Vagina (tissue), 2 donors: ENCODE measurements around the gene TNS1. TPM values are rescaled to one million over a fixed set of nuclear protein-coding genes. Genes with fewer than 3 reads are reported as not detected.
A peak's percentile ranks its signal among the peaks of the same experiment; 100 is the strongest.

Source experiments
- DNase-seq, 2 donors: peaks; one replicate each; pipeline ENCODE4 v3.0.0-alpha.2; 2017; ENCODE audit errors: extremely low spot score in 2 of 2
- H3K27ac ChIP-seq: fragments of 200-600 bp; sonication (generic); one replicate; pipeline ENCODE4 v1.5.1; 2019
- H3K27me3 ChIP-seq: fragments of 200-600 bp; sonication (generic); one replicate; pipeline ENCODE4 v1.5.1; 2019
- H3K36me3 ChIP-seq, 2 donors: fragments of 200-600 bp; sonication (generic); one replicate each; pipeline ENCODE4 v1.5.1; 2017 to 2019
- H3K4me1 ChIP-seq: fragments of 200-600 bp; sonication (generic); one replicate; pipeline ENCODE4 v1.5.1; 2019
- H3K4me3 ChIP-seq, 2 donors: fragments of 200-600 bp; sonication (generic); 1 replicate in 1 of 2; 2 replicates in 1 of 2; pipeline ENCODE4 v1.5.1; 2016 to 2019
- H3K9me3 ChIP-seq: fragments of 200-600 bp; sonication (generic); one replicate; pipeline ENCODE4 v1.5.1; 2019
- CTCF ChIP-seq, 3 experiments: fragments of 450-650 bp in 2 of 3; fragments of 200-600 bp in 1 of 3; sonication (generic) in 1 of 3; IDR thresholded peaks; one replicate each; pipeline ENCODE4 v1.5.1; 2017 to 2019; ENCODE audit warnings: antibody characterized with exemption in 3 of 3, mild to moderate bottlenecking in 2 of 3, moderate library complexity in 2 of 3
- POLR2A ChIP-seq, 2 donors: fragments of 450-650 bp; IDR thresholded peaks; one replicate each; pipeline ENCODE4 v1.6.1; 2017; ENCODE audit warnings: antibody characterized with exemption in 2 of 2, mild to moderate bottlenecking in 2 of 2, moderate library complexity in 2 of 2
- POLR2AphosphoS5 ChIP-seq, 2 donors: sonication (generic); formaldehyde crosslinking; IDR thresholded peaks; one replicate each; pipeline ENCODE4 v1.9.0; 2017; ENCODE audit warnings: antibody characterized with exemption in 2 of 2, mild to moderate bottlenecking in 2 of 2, low read depth in 1 of 2; ENCODE audit not compliant: insufficient read depth in 1 of 2
- intact Hi-C: fragments of 100-400 bp; cut with DNase I; formaldehyde crosslinking; loops from one replicate; pipeline ENCODE4 v1.15.1; 2023
- total RNA-seq: library from RNA; depleted of rRNA; stranded (reverse); fragments of >200 nt; gene quantifications from one replicate; pipeline ENCODE4 v1.2.3, GENCODE V29; 2016

TNS1 gene
- total RNA-seq, 1 donor from 2014 or later, result 216 TPM

GRCh38 chr2:217766356-217766755 is 236.4 kb downstream of the TNS1 start:
- Histone ChIP-seq H3K36me3 (peaks cover 0 to 9% of the 10 kb centered on the region in 2 donors), H3K27ac (no peak overlapping the region), H3K27me3 (no peaks in the 10 kb centered on the region), H3K4me3 (no peak overlapping the region), H3K9me3 (peaks cover 6% of the 10 kb centered on the region), H3K4me1 (no peaks in the 10 kb centered on the region)
- no peak for DNase-seq
- intact Hi-C loops, result no loop called here
- TF ChIP-seq POLR2AphosphoS5 (IDR thresholded peaks at IDR 0.05; ENCODE audit: insufficient read depth in 1 of 2, low read depth in 1 of 2) (no peak), POLR2A (IDR thresholded peaks at IDR 0.05) (no peak), CTCF (IDR thresholded peaks at IDR 0.05) (no peak)

- intact Hi-C loops, result no loop called here
- Histone ChIP-seq H3K27ac (no peak overlapping the region), H3K9me3 (peaks cover 6% of the 10 kb centered on the region), H3K4me3 (no peak overlapping the region), H3K36me3 (peaks cover 0 to 9% of the 10 kb centered on the region in 2 donors), H3K27me3 (no peaks in the 10 kb centered on the region), H3K4me1 (peaks cover 2% of the 10 kb centered on the region)
- TF ChIP-seq CTCF (IDR thresholded peaks at IDR 0.05) (no peak), POLR2AphosphoS5 (IDR thresholded peaks at IDR 0.05; ENCODE audit: insufficient read depth in 1 of 2, low read depth in 1 of 2) (no peak)
- no peak for DNase-seq
Measured at GRCh38 chr2:217761645-217762277, 241.0 kb downstream of the TNS1 start.

- Histone ChIP-seq H3K4me1 (peaks cover 16% of the 10 kb centered on the region), H3K36me3 (peaks cover 0 to 9% of the 10 kb centered on the region in 2 donors), H3K27me3 (no peaks in the 10 kb centered on the region), H3K9me3 (peaks cover 6% of the 10 kb centered on the region), H3K4me3 (no peak overlapping the region), H3K27ac (no peak overlapping the region)
- TF ChIP-seq POLR2AphosphoS5 (IDR thresholded peaks at IDR 0.05; ENCODE audit: insufficient read depth in 1 of 2, low read depth in 1 of 2) (no peak), CTCF (IDR thresholded peaks at IDR 0.05) (no peak), POLR2A (IDR thresholded peaks at IDR 0.05) (no peak)
- intact Hi-C loops, result loop anchor here (10.0 kb wide), 1 partner anchor 1065 kb away; the partner anchor contains the start of gene IGFBP5
- no peak for DNase-seq
Measured at GRCh38 chr2:217759991-217760390, 242.8 kb downstream of the TNS1 start.

GRCh38 chr2:217757108-217757463 is 245.7 kb downstream of the TNS1 start:
- Histone ChIP-seq H3K36me3 (peaks cover 0 to 4% of the 10 kb centered on the region in 2 donors), H3K9me3 (peaks cover 3% of the 10 kb centered on the region), H3K27ac (no peak overlapping the region), H3K27me3 (no peaks in the 10 kb centered on the region), H3K4me3 (no peak overlapping the region), H3K4me1 (peaks cover 16% of the 10 kb centered on the region)
- DNase-seq, result no peak
- TF ChIP-seq POLR2A (IDR thresholded peaks at IDR 0.05), result no peak
- no peak for TF ChIP-seq CTCF (IDR thresholded peaks at IDR 0.05)
- TF ChIP-seq POLR2AphosphoS5 (IDR thresholded peaks at IDR 0.05; ENCODE audit: insufficient read depth in 1 of 2, low read depth in 1 of 2), result no peak
- intact Hi-C loops, result loop anchor here (10.0 kb wide), 1 partner anchor 1062 kb away; the partner anchor contains the start of gene IGFBP5

GRCh38 chr2:217756375-217757107 is 246.3 kb downstream of the TNS1 start:
- Histone ChIP-seq H3K27ac (peak overlapping the region; percentile 15), H3K9me3 (no peaks in the 10 kb centered on the region), H3K4me1 (peaks cover 16% of the 10 kb centered on the region), H3K4me3 (no peak overlapping the region), H3K36me3 (no peaks in the 10 kb centered on the region), H3K27me3 (no peaks in the 10 kb centered on the region)
- intact Hi-C loops, result loop anchor here (10.0 kb wide), 1 partner anchor 1062 kb away; the partner anchor contains the start of gene IGFBP5
- peak in 1 of 2 donors; percentile 77 for DNase-seq
- TF ChIP-seq POLR2AphosphoS5 (IDR thresholded peaks at IDR 0.05; ENCODE audit: insufficient read depth in 1 of 2, low read depth in 1 of 2), result no peak
- peak; percentile 47 to 95 (median 83) for TF ChIP-seq CTCF (IDR thresholded peaks at IDR 0.05)
